Neural progenitor cell (in vitro differentiated cells): Measurements from ENCODE around the gene DTX4.

Experiments used
- CTCF ChIP-seq: fragments of 200-600 bp; sonication (generic); IDR thresholded peaks from 2 replicates; pipeline ENCODE4 v1.5.1; 2017; ENCODE audit warnings: antibody characterized with exemption, mild to moderate bottlenecking
- EZH2 ChIP-seq: fragments of 200-600 bp; sonication (generic); IDR thresholded peaks from 2 replicates; pipeline ENCODE4 v1.6.1; 2017; ENCODE audit warnings: antibody characterized with exemption, mild to moderate bottlenecking, moderate library complexity
- EZH2phosphoT487 ChIP-seq: fragments of 200-600 bp; sonication (generic); IDR thresholded peaks from 2 replicates; pipeline ENCODE4 v1.6.1; 2017; ENCODE audit warnings: antibody characterized with exemption

GRCh38 chr11:59216641-59217564, 45.0 kb downstream of the DTX4 start:
- TF ChIP-seq CTCF (no peak), EZH2phosphoT487 (no peak), EZH2 (no peak)
